Femur (tissue), 1 donor: ENCODE data around the gene SCUBE1.

Source experiments
- DNase-seq: peaks from one replicate; pipeline ENCODE4 v3.0.0-alpha.2; 2017

Gene SCUBE1

GRCh38 chr22:43187171-43188099, 155.7 kb downstream of the SCUBE1 start:
- DNase-seq, result peak; percentile 97

DNA sequence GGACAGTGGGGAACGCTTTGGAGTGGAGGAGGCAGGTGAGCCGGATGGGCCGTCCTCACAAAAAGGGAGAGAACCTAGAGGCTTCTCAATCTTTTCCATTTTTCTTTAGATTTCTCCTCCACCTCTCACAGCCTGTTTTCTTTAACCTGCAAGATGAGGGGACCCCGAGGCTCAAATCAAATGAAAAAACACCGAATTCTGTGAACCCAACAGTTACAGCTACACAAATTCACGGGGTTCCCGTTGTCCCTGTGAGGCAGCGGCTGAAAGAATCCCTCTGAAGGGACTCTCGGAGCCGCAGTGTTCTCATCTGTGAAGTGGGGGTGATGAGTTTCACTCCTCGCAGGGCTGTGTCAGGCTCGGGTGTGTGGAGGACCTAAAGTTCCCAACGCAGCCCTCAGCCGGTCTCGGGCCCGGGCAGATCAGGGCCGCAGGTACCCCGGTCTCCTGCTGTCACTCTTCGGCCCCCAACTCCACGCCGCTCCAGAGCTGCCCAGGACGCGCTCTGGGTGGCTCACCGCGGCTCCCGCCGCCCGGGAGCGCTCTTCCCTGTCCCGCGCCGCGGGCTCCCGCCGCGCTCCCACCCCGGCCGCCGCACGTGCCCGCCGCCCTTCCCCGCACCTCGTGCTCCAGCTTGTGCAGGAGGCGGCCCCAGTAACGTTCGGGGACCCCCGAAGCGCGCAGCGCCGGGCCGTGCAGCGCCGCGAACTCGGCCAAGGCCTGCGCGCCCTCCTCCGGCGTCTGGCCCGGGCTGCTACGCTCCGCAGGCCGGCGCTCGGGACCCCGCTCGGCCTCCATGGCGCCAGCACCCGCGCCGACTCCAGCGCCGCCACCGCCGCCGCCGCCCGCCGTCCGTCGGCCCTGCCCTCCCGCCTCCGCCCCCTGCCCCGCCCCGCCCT, 156.7 kb downstream of the SCUBE1 start, which contains the start of gene TTLL12:
TSS of gene TTLL12 (minus strand) at position 863 of the 899 bp plus-strand sequence. CDS start at position 798, 65 bp downstream.
- DNase-seq, result peak; percentile 76

GRCh38 chr22:43185860-43186261, 157.3 kb downstream of the SCUBE1 start:
- peak; percentile 68 for DNase-seq

GRCh38 chr22:43183496-43184277, 159.5 kb downstream of the SCUBE1 start:
- no peak for DNase-seq

DNA sequence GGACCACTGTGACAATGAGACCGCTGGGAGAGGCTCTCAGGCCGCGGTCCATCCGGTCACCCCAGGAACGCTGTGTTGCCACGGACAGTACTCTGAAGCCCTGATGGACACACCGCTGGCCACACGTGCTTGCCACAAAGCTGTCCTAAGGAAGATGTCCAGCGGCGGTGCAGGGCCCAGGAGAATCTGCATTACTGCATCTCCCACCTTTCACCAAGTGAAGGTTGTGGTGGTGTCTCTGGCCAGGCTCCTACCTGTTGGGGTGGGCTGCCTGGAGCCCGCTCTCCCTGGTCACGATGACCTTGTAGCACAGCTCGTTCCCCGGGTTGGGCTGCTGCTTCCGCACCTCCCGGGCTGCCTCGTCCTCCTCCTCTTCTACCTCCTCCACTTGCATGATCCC, 160.4 kb downstream of the SCUBE1 start:
- DNase-seq, result no peak

- no peak for DNase-seq
These were observed 161.1 kb downstream of the SCUBE1 start for GRCh38 chr22:43182118-43182517.

DNA sequence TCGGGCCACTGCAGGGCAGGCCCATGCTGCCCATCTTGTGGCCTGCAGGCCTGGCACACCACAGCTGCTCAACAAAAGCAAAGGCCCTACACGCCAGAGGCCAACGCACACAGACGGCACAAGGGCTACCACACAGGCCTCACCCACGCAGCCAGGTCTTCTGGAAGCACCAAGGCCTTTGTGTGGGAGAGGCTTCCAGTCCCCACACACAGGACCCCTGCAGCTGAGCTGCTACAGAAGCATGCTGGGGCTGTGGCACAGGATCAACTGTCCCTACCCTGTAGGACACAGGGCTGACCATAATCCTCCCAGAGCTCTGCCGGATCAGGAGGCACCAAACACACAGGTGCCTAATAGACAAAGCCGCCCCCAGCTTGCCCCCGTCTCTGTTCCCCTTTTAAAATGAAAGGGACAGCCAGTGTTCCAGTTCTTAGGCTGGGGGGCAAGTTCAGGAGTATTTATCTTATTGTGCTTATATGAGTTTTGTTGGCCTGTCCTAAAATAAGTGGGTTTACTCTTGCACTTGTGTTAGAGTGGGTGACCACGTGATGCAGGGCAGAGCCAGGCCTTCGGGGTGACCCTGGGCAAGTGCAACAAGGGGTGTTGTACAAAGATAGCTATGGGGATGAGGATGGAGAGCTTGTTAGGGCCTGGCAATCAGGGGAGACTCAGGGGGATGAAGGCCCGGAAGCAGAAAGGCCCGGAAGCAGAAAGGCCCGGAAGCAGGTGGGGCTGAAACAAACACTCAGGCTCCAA, 161.7 kb downstream of the SCUBE1 start:
- no peak for DNase-seq

DNA sequence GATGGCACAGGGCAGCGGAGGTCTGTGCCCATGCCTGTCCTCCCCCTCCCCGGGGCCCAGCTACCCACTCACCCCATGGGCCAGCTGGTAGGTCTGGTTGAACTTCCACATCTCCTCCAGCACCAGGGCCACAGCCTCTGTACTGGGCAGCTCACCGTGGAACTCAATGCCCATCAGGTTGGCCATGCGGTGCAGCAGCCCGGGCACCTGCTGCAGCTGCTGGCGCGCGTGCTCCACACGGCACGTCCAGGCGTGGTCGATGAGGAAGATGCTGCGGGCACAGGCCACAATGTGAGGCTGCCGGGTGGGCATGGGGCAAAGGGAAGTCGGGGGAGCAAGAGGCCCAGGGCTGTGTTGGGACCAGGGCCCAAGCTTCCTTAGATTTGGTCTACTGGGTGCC, 162.5 kb downstream of the SCUBE1 start:
- no peak for DNase-seq

- DNase-seq, result no peak
These were observed 163.3 kb downstream of the SCUBE1 start for GRCh38 chr22:43179911-43180195.

GRCh38 chr22:43179146-43179910, 163.8 kb downstream of the SCUBE1 start:
- no peak for DNase-seq

- DNase-seq, result no peak
These were observed 165.7 kb downstream of the SCUBE1 start for GRCh38 chr22:43177479-43177878.

- DNase-seq, result no peak
These were observed 167.1 kb downstream of the SCUBE1 start for GRCh38 chr22:43176090-43176489.

- DNase-seq, result no peak
These were observed 168.1 kb downstream of the SCUBE1 start for GRCh38 chr22:43174941-43175531.

GRCh38 chr22:43173976-43174720, 169.0 kb downstream of the SCUBE1 start:
- no peak for DNase-seq

DNA sequence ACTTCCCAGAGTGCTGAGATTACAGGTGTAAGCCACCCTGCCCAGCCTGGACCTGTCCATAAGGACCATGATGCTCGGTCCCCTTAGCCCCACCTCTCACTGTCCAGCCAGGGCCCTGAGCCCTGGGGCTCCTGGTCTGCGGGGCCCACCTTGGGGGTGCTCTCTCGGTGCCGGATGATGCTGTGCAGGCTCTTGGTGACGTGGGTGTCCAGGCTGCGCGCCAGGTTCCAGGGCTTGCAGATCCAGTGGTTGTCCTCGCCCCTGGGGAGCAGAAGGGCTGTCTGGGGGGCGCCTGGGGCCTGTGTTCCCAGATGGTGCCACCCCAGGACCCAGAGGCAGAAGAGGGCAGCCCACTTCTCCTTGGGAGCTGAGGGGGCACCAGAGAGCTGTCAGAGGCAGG, 169.6 kb downstream of the SCUBE1 start:
- no peak for DNase-seq

DNA sequence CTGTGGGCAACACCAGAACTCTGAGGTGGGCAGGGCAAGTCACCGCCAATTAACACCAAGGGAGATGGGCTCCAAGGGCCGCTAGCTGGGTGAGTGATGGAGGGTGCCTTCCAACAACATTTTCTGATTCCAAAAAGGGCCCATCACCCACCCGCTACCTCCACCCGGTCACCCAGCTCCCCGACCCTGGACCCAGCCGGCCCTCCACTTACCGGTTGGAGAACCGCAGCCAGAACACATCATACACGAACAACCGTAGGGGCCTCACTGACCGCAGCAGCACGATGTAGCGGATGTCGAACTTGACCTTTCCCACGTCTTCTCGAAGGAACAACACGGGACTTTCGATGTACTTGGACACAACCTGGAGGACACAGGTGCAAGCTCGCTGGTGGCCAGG, 171.0 kb downstream of the SCUBE1 start:
- no peak for DNase-seq

GRCh38 chr22:43171607-43172006, 171.6 kb downstream of the SCUBE1 start:
- DNase-seq, result no peak

DNA sequence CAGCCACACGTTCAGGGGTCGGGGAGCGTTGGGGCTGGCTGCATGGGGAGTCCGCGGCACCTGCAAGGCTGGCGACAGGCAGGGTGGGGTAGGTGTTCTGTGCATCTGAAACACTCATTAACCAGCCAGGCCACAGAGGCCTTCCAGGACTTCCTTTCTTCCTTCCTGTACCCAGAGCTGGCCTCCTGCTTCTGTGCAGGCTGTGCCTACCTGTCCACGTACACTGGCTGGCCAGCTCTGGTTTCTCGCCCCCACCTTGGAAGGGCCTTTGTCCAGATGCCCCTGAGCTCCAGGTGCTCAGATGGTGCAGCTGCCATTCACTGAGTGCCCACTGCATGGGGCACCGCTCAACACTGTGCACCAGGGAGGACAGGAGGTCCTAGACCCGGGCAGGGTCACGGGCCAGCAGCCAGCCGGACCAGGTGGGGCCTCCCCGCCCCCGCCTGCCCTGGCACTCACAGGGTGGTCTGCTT, 172.1 kb downstream of the SCUBE1 start:
- no peak for DNase-seq

DNA sequence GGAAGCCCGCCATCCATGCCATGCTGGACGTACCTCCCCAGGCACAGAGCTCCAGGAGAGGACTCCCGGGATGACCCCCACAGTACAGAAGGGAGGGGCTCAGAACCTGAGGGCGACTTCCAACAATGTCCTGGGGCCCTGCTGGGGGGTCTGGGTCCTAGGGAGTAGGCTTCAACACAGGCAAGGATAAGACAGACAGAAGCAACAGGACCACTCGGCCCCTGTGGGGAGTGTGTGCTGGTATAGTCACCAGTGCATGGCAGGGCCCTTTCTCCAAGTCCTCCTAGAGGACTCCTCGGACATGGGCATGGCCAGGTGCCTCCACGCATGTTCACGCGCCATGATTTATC, 173.1 kb downstream of the SCUBE1 start:
- no peak for DNase-seq
